GM23338 (cell line): Measurements from ENCODE around the gene SLC4A4.

Source experiments
- CTCF ChIP-seq, 2 experiments: fragments of 200-600 bp in 1 of 2; sonication (generic) in 1 of 2; conservative IDR thresholded peaks; 2 replicates each; pipeline versions ENCODE4 v1.5.1 to v1.6.1; 2016 to 2017; ENCODE audit warnings: antibody characterized with exemption in 2 of 2, low read depth in 2 of 2, mild to moderate bottlenecking in 2 of 2, moderate library complexity in 1 of 2
- EZH2 ChIP-seq: fragments of 200-600 bp; sonication (generic); IDR thresholded peaks from one replicate; pipeline ENCODE4 v1.8.0; 2017; ENCODE audit warnings: antibody characterized with exemption, mild to moderate bottlenecking, low read depth; ENCODE audit not compliant: unreplicated experiment
- EZH2phosphoT487 ChIP-seq: fragments of 200-600 bp; sonication (generic); IDR thresholded peaks from one replicate; pipeline ENCODE4 v1.8.1; 2018; ENCODE audit warnings: antibody characterized with exemption; ENCODE audit not compliant: unreplicated experiment

DNA sequence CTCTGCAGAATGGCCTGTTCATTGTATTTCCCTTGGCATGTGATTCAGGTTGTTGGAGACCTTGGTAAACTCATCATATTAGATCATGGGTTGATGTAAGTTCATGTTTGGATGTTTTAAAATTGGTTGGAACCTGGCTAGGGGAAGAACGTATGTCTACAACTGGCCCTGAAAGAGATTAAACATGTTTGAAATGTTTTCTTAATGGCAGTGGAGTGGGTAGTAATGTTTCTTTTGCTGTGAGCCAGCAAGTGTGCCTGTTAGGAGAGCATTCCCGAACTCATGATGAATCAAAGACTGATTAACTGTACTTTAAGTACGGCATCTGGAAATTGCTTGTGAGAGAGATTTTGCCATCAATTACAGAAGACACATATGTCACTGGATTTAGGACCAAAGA is 44.5 kb upstream of the SLC4A4 start:
- TF ChIP-seq EZH2phosphoT487 (no peak), CTCF (conservative IDR thresholded peaks at IDR 0.05; ENCODE audit: low read depth in 2 of 2) (no peak), EZH2 (no peak)
